Gastrocnemius medialis (tissue), 4 donors: Measurements from ENCODE around the gene C1QTNF9.

ENCODE experiments used
- POLR2A ChIP-seq, 2 donors: fragments of 450-650 bp; IDR thresholded peaks; one replicate each; pipeline ENCODE4 v1.6.1; 2017; ENCODE audit warnings: antibody characterized with exemption in 2 of 2, mild to moderate bottlenecking in 2 of 2, moderate library complexity in 2 of 2
- TF ChIP-seq, protein P1 (sequence below), 5 experiments: fragments of 450-650 bp in 3 of 5; fragments of 200-600 bp in 2 of 5; sonication (generic) in 2 of 5; IDR thresholded peaks in 4 of 5; conservative IDR thresholded peaks in 1 of 5; 1 replicate in 4 of 5; 2 replicates in 1 of 5; pipeline ENCODE4 v1.5.1; 2016 to 2019; ENCODE audit warnings: antibody characterized with exemption in 5 of 5, mild to moderate bottlenecking in 3 of 5, moderate library complexity in 3 of 5

DNA sequence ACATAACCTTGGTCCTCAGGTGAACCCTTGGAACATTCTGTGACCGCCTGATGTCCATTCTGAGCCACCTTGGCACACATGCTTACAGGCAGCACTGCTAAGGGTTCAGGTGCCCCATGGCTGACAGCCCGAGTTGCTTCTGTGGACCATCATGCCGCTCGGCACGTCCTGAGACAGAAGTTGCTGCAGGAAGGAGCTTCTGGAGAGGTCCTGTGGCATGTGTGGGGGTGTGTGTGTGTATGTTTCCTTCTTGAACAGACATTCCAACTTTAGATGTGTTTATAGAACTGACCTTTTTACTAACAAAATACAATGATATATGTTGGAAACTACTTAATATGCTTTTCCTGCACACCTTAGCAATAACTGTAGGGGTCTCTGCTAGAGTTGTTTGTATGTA, 4.8 kb upstream of the C1QTNF9 start:
- TF ChIP-seq, protein P1, sequence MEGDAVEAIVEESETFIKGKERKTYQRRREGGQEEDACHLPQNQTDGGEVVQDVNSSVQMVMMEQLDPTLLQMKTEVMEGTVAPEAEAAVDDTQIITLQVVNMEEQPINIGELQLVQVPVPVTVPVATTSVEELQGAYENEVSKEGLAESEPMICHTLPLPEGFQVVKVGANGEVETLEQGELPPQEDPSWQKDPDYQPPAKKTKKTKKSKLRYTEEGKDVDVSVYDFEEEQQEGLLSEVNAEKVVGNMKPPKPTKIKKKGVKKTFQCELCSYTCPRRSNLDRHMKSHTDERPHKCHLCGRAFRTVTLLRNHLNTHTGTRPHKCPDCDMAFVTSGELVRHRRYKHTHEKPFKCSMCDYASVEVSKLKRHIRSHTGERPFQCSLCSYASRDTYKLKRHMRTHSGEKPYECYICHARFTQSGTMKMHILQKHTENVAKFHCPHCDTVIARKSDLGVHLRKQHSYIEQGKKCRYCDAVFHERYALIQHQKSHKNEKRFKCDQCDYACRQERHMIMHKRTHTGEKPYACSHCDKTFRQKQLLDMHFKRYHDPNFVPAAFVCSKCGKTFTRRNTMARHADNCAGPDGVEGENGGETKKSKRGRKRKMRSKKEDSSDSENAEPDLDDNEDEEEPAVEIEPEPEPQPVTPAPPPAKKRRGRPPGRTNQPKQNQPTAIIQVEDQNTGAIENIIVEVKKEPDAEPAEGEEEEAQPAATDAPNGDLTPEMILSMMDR (IDR thresholded peaks at IDR 0.05 in 4 of 5, conservative IDR thresholded peaks at IDR 0.05 in 1 of 5), result no peak
- no peak for TF ChIP-seq POLR2A (IDR thresholded peaks at IDR 0.05)
